Erythroblast (primary cell): Measurements from ENCODE around the gene CLDN1.

Experiments
- GATA1 ChIP-seq: IDR thresholded peaks from 2 replicates; pipeline ENCODE4 v1.6.1; 2011; ENCODE audit warnings: low read depth, mild to moderate bottlenecking, control low read depth, low read length, moderate library complexity
- POLR2A ChIP-seq: IDR thresholded peaks from 2 replicates; pipeline ENCODE4 v1.6.1; 2011; ENCODE audit warnings: mild to moderate bottlenecking, low read length

GRCh38 chr3:190266913-190267290, 55.3 kb downstream of the CLDN1 start:
- TF ChIP-seq POLR2A (no peak), GATA1 (no peak)
